Activated CD8-positive, alpha-beta memory T cell treated with anti-CD3 and anti-CD28 coated beads for 1 hour (primary cell): ENCODE measurements around the gene ZFHX3.
"Not testable (repeated sequence)": the region's sequence is repeated elsewhere in the genome, so short reads cannot be mapped to it uniquely, and the experiment has no call there.

Experiments used
- DNase-seq, 2 donors: peaks; one replicate each; pipeline ENCODE4 v3.0.0-alpha.2; 2020; ENCODE audit warnings: low read depth in 1 of 2; ENCODE audit errors: extremely low read depth in 1 of 2

The ZFHX3 gene

GRCh38 chr16:73023752-73024570, 24.0 kb downstream of the ZFHX3 start:
- DNase-seq: no peak

- no peak for DNase-seq
Observed at GRCh38 chr16:73023320-73023719, 24.6 kb downstream of the ZFHX3 start.

GRCh38 chr16:73022534-73022933, 25.4 kb downstream of the ZFHX3 start:
- no peak for DNase-seq

GRCh38 chr16:73021866-73022495, 25.9 kb downstream of the ZFHX3 start:
- DNase-seq: no peak

GRCh38 chr16:73020409-73020884, 27.5 kb downstream of the ZFHX3 start:
- DNase-seq: no peak

GRCh38 chr16:73019457-73020362, 28.2 kb downstream of the ZFHX3 start:
- DNase-seq: no peak

- no peak for DNase-seq
Observed at GRCh38 chr16:73018821-73019456, 29.0 kb downstream of the ZFHX3 start.

- DNase-seq: no peak
Observed at GRCh38 chr16:73017321-73017720, 30.6 kb downstream of the ZFHX3 start.

- no peak for DNase-seq
Observed at GRCh38 chr16:73016488-73016830, 31.5 kb downstream of the ZFHX3 start.

GRCh38 chr16:73015612-73016487, 32.1 kb downstream of the ZFHX3 start:
- DNase-seq: no peak

- no peak for DNase-seq
Observed at GRCh38 chr16:73014768-73015167, 33.2 kb downstream of the ZFHX3 start.

- no peak for DNase-seq
Observed at GRCh38 chr16:73013974-73014373, 34.0 kb downstream of the ZFHX3 start.

GRCh38 chr16:73012341-73012740, 35.6 kb downstream of the ZFHX3 start:
- DNase-seq: no peak

- no peak for DNase-seq
Observed at GRCh38 chr16:73011926-73012325, 36.0 kb downstream of the ZFHX3 start.

- no peak for DNase-seq
Observed at GRCh38 chr16:73010150-73010676, 37.7 kb downstream of the ZFHX3 start.

GRCh38 chr16:73009710-73010109, 38.2 kb downstream of the ZFHX3 start:
- DNase-seq: not testable (repeated sequence)

GRCh38 chr16:73006026-73006425, 41.9 kb downstream of the ZFHX3 start:
- DNase-seq: no peak

GRCh38 chr16:73002866-73003265, 45.1 kb downstream of the ZFHX3 start:
- DNase-seq: no peak

GRCh38 chr16:73000907-73001521, 46.9 kb downstream of the ZFHX3 start:
- DNase-seq: no peak
